Measurements from ENCODE around the gene PON3.

GRCh38 chr7:95367606-95368005 is 28.6 kb downstream of the PON3 start:
- no peak for TF ChIP-seq ZNF274 (IDR thresholded peaks at IDR 0.05; ENCODE audit: low read depth, low read length)
- TF ChIP-seq YY1 (IDR thresholded peaks at IDR 0.05; ENCODE audit: insufficient read depth, insufficient read length): no peak
- no peak for TF ChIP-seq SUZ12 (IDR thresholded peaks at IDR 0.05; ENCODE audit: extremely low read depth, insufficient read depth, insufficient read length)
